Measurements from ENCODE around the gene CCDC38.

- TF ChIP-seq CTCF (IDR thresholded peaks at IDR 0.05) (no peak), POLR2A (IDR thresholded peaks at IDR 0.05) (no peak)
Measured at GRCh38 chr12:95951515-95951914, 9.1 kb upstream of the CCDC38 start.
